ENCODE results near the gene BPIFA1.

DNA sequence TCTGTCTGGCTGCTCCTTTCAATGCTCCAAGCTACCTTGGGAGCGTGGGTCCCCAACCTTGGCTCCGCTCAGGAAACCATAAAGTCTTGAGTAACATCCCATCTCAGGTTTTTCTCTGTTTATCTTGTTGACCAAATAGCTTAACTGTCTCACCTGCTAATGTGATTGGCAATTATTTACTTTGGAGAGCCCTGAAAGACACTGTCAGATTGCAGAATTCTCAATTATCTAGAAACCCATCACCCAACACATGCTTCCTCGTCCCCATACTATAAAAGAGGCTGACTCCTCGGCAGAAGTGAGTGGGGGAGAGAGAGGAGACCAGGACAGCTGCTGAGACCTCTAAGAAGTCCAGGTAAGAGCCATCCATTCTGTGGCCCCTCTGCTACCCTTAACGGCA is at the start of gene BPIFA1:
- TF ChIP-seq CTCF (IDR thresholded peaks at IDR 0.05; ENCODE audit: insufficient read depth, low read depth, low read length) (no peak), EZH2 (IDR thresholded peaks at IDR 0.05; ENCODE audit: insufficient read depth, low read length) (no peak)

All from astrocyte (in vitro differentiated cells and primary cell).